22Rv1 (cell line): ENCODE data around the gene NOL3.

Source experiments
- ZFX ChIP-seq: fragments of 450-650 bp; IDR thresholded peaks from 2 replicates; pipeline ENCODE4 v1.6.1; 2017; ENCODE audit warnings: antibody characterized with exemption, borderline replicate concordance
- TF ChIP-seq, protein P1 (sequence below): fragments of 450-650 bp; IDR thresholded peaks from 2 replicates; pipeline ENCODE4 v1.5.1; 2017; ENCODE audit warnings: mild to moderate bottlenecking

DNA sequence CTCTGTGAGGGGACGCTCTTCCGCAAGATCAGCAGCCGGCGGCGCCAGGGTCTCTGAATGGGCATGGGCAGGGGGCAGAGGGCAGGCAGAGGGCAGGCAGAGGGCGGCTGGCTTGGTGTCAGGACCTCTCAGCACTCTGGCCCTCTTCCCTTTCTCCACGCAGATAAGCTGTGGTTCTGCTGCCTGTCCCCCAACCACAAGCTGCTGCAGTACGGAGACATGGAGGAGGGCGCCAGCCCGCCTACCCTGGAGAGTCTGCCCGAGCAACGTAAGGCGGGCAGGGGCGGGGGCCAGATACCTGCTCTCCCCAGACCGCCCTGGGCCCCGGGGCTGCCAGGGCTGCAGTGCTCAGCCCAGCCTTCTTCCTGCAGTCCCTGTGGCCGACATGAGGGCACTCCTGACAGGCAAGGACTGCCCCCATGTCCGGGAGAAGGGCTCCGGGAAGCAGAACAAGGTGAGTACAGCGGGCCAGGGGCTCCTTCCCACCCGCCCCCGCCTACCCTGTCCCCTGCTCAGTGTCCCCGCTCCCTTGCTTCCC, 32.7 kb downstream of the NOL3 start:
- TF ChIP-seq, protein P1, sequence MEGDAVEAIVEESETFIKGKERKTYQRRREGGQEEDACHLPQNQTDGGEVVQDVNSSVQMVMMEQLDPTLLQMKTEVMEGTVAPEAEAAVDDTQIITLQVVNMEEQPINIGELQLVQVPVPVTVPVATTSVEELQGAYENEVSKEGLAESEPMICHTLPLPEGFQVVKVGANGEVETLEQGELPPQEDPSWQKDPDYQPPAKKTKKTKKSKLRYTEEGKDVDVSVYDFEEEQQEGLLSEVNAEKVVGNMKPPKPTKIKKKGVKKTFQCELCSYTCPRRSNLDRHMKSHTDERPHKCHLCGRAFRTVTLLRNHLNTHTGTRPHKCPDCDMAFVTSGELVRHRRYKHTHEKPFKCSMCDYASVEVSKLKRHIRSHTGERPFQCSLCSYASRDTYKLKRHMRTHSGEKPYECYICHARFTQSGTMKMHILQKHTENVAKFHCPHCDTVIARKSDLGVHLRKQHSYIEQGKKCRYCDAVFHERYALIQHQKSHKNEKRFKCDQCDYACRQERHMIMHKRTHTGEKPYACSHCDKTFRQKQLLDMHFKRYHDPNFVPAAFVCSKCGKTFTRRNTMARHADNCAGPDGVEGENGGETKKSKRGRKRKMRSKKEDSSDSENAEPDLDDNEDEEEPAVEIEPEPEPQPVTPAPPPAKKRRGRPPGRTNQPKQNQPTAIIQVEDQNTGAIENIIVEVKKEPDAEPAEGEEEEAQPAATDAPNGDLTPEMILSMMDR: no peak
- TF ChIP-seq ZFX: no peak
